ENCODE results near the gene ICAM2. TPM values are rescaled to one million over a fixed set of nuclear protein-coding genes. Genes with fewer than 3 reads are reported as not detected.

The ICAM2 gene
- total and polyA plus RNA-seq, 2 experiments from 2014 or later = 0.97 to 1.3 TPM

DNA sequence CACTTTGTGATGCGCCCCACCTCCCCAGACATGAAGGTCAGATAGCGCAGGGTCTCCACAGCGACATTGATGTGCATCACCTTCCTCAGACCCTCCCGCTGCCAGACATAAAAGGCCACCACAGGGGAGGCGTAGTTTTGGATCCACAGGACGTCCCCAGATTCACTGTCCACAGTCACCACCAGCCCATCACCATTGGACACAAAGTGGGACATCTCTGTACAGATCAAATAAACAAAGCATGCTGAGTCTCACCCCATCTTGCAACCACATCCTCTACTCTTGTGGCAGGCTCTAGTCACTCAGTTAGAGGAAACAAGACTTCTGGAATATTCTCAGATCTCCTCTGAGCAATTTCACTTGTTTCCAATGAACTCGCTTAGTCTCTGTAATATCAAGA lies 46.3 kb upstream of the ICAM2 start:
- H3K4me3 ChIP-seq = no peak overlapping the region
- no peak overlapping the region for H3K27ac ChIP-seq
- no peak for DNase-seq
- no peaks in the 10 kb centered on the region for H3K79me2 ChIP-seq (ENCODE audit: insufficient read depth)
- peaks cover 40% of the 10 kb centered on the region for H3K36me3 ChIP-seq (ENCODE audit: low read depth)
- H4K20me1 ChIP-seq (ENCODE audit: insufficient read depth) = no peaks in the 10 kb centered on the region
- H3K9me2 ChIP-seq (ENCODE audit: insufficient read depth) = no peaks in the 10 kb centered on the region
- no peaks in the 10 kb centered on the region for H3K9me3 ChIP-seq (ENCODE audit: low read depth)
- H2AFZ ChIP-seq = no peak overlapping the region
- WGBS, 2 experiments (ENCODE audit: low coverage in 1 of 2, low lambda C conversion rate in 2 of 2, missing lambda C conversion rate in 2 of 2) = 90 to 92% methylated on average over 7 of the region's 7 CpGs
- 0 out of 2 replicates have a peak, but pooled peaks cover 7% of the 10 kb centered on the region for H3F3A ChIP-seq (ENCODE audit: insufficient read depth)
- H3K9ac ChIP-seq = no peak overlapping the region
- no peak for TF ChIP-seq EZH2 (IDR thresholded peaks at IDR 0.05; ENCODE audit: insufficient read depth, poor library complexity, severe bottlenecking)
- TF ChIP-seq EZH2phosphoT487 (IDR thresholded peaks at IDR 0.05; ENCODE audit: insufficient read depth, low read depth) = no peak
- H3K4me1 ChIP-seq (ENCODE audit: insufficient read depth) = no peaks in the 10 kb centered on the region
- H3K27me3 ChIP-seq (replicated peaks; ENCODE audit: insufficient read depth) = no peaks in the 10 kb centered on the region
- no peak overlapping the region for H3K4me2 ChIP-seq (ENCODE audit: unreplicated experiment)
- in situ Hi-C loops (cut with MboI) = no loop called here

DNA sequence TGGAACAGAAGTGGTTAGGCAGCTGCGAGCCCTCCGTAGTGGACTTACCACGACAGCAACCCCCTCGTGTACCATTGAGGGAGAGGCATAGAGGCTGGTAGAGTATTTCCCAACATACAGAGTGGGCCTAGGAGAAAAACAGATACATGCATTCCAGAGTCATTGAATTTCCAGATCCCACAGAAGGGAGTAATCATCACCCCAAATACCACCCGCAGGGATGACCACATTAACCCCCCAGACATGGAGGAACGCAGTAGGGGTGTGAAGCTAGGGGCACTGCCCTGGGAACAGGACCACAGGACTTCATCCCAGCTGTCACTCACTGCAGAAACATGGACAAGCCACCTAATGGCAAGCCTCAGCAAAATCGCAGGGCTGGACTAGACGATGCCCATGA lies 44.7 kb upstream of the ICAM2 start:
- 95 to 96% methylated on average over 8 of the region's 8 CpGs for WGBS, 2 experiments (ENCODE audit: low coverage in 1 of 2, low lambda C conversion rate in 2 of 2, missing lambda C conversion rate in 2 of 2)
- Histone ChIP-seq H3F3A (ENCODE audit: insufficient read depth) (0 out of 2 replicates have a peak, but pooled peaks cover 7% of the 10 kb centered on the region), H2AFZ (no peak overlapping the region), H3K4me1 (ENCODE audit: insufficient read depth) (no peaks in the 10 kb centered on the region), H3K27me3 (replicated peaks; ENCODE audit: insufficient read depth) (no peaks in the 10 kb centered on the region), H3K4me3 (no peak overlapping the region), H3K79me2 (ENCODE audit: insufficient read depth) (no peaks in the 10 kb centered on the region), H3K9ac (no peak overlapping the region), H3K9me2 (ENCODE audit: insufficient read depth) (no peaks in the 10 kb centered on the region), H4K20me1 (ENCODE audit: insufficient read depth) (no peaks in the 10 kb centered on the region), H3K27ac (no peak overlapping the region), H3K4me2 (ENCODE audit: unreplicated experiment) (no peak overlapping the region), H3K9me3 (ENCODE audit: low read depth) (no peaks in the 10 kb centered on the region), H3K36me3 (ENCODE audit: low read depth) (peaks cover 26% of the 10 kb centered on the region)
- TF ChIP-seq EZH2phosphoT487 (IDR thresholded peaks at IDR 0.05; ENCODE audit: insufficient read depth, low read depth) (no peak), EZH2 (IDR thresholded peaks at IDR 0.05; ENCODE audit: insufficient read depth, poor library complexity, severe bottlenecking) (no peak)
- in situ Hi-C loops (cut with MboI) = no loop called here
- DNase-seq = no peak

DNA sequence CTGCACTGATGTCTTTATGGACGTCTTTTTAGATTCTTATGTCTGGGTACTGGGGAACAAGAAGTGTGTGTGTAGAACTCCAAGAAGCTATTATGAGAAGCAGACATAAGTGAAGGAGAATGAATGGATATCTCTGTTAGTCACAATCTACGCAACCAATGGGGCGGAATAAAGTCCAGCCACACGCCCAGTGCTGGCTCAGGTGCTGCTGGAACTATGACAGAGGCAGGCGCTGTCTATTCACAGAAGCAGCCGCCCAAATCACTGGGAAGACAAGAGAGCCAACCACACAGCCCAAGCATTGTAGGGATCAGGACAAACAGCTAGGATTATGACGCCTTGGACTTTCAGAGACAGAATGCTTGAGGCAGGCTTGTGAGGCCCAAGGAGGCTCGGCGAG lies 43.9 kb upstream of the ICAM2 start:
- 97 to 98% methylated on average over 9 of the region's 9 CpGs for WGBS, 2 experiments (ENCODE audit: low coverage in 1 of 2, low lambda C conversion rate in 2 of 2, missing lambda C conversion rate in 2 of 2)
- no peaks in the 10 kb centered on the region for H3K79me2 ChIP-seq (ENCODE audit: insufficient read depth)
- H3K4me3 ChIP-seq = no peak overlapping the region
- DNase-seq = no peak
- H3K9me2 ChIP-seq (ENCODE audit: insufficient read depth) = no peaks in the 10 kb centered on the region
- no peaks in the 10 kb centered on the region for H4K20me1 ChIP-seq (ENCODE audit: insufficient read depth)
- H3K27me3 ChIP-seq (replicated peaks; ENCODE audit: insufficient read depth) = no peaks in the 10 kb centered on the region
- H3K27ac ChIP-seq = no peak overlapping the region
- H2AFZ ChIP-seq = no peak overlapping the region
- in situ Hi-C loops (cut with MboI) = no loop called here
- H3K36me3 ChIP-seq (ENCODE audit: low read depth) = peaks cover 17% of the 10 kb centered on the region
- no peaks in the 10 kb centered on the region for H3K4me1 ChIP-seq (ENCODE audit: insufficient read depth)
- H3F3A ChIP-seq (ENCODE audit: insufficient read depth) = 0 out of 2 replicates have a peak, but pooled peaks cover 7% of the 10 kb centered on the region
- H3K4me2 ChIP-seq (ENCODE audit: unreplicated experiment) = no peak overlapping the region
- H3K9me3 ChIP-seq (ENCODE audit: low read depth) = no peaks in the 10 kb centered on the region
- H3K9ac ChIP-seq = no peak overlapping the region
- no peak for TF ChIP-seq EZH2phosphoT487 (IDR thresholded peaks at IDR 0.05; ENCODE audit: insufficient read depth, low read depth)
- TF ChIP-seq EZH2 (IDR thresholded peaks at IDR 0.05; ENCODE audit: insufficient read depth, poor library complexity, severe bottlenecking) = no peak

DNA sequence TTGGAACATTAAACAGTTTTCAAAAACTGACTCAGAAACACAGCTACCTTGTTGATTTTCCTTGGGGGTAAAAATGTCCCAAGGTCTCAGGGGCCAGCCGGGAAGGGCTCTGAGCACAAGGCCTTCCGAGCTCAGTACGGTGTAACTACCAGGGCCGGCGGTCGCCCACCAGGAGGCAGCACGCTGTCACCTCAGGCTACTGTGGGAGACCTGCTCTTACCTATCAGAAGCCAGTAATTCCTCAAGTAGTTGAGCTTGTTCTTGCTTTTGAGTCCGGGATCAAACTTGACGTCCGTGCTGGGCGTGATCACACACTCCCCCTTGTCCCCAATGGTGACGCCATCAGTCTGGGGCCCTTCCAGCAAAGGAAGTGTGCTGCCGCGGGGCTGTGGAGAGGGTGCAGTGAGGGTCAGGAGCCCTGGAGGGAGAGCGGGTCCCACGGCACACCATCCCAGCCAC lies 43.4 kb upstream of the ICAM2 start:
- Histone ChIP-seq H3K4me3 (no peak overlapping the region), H4K20me1 (ENCODE audit: insufficient read depth) (no peaks in the 10 kb centered on the region), H2AFZ (no peak overlapping the region), H3K79me2 (ENCODE audit: insufficient read depth) (no peaks in the 10 kb centered on the region), H3K9ac (no peak overlapping the region), H3K4me2 (ENCODE audit: unreplicated experiment) (no peak overlapping the region), H3K9me3 (ENCODE audit: low read depth) (no peaks in the 10 kb centered on the region), H3K9me2 (ENCODE audit: insufficient read depth) (no peaks in the 10 kb centered on the region), H3K36me3 (ENCODE audit: low read depth) (peaks cover 14% of the 10 kb centered on the region), H3K4me1 (ENCODE audit: insufficient read depth) (no peaks in the 10 kb centered on the region), H3K27ac (no peak overlapping the region), H3K27me3 (replicated peaks; ENCODE audit: insufficient read depth) (no peaks in the 10 kb centered on the region), H3F3A (ENCODE audit: insufficient read depth) (0 out of 2 replicates have a peak, but pooled peaks cover 7% of the 10 kb centered on the region)
- peak; percentile 24 for DNase-seq
- no peak for TF ChIP-seq EZH2phosphoT487 (IDR thresholded peaks at IDR 0.05; ENCODE audit: insufficient read depth, low read depth)
- no peak for TF ChIP-seq EZH2 (IDR thresholded peaks at IDR 0.05; ENCODE audit: insufficient read depth, poor library complexity, severe bottlenecking)
- WGBS, 2 experiments (ENCODE audit: low coverage in 1 of 2, low lambda C conversion rate in 2 of 2, missing lambda C conversion rate in 2 of 2) = 88 to 90% methylated on average over 16 of the region's 16 CpGs
- in situ Hi-C loops (cut with MboI) = no loop called here

DNA sequence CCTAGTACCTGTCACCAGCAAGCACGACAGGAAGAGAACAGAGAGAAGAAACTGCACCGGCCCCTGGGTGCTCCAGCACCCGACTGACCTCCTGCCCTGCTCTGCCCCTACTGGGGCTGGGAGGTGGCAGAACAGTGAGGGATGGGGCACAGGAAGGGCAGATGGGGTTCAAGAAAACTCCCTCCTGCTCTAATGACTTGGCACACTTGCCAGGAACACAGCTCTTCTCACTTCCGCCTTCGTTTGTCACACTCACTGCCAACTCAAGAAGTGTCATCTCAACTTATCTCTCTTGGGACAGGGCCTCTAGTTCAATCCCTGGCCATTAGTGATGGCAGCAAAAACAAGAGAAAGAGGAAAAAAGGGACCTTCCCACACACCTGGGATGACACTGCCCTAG lies 42.7 kb upstream of the ICAM2 start:
- TF ChIP-seq EZH2phosphoT487 (IDR thresholded peaks at IDR 0.05; ENCODE audit: insufficient read depth, low read depth) (no peak), EZH2 (IDR thresholded peaks at IDR 0.05; ENCODE audit: insufficient read depth, poor library complexity, severe bottlenecking) (no peak)

More for the DNA sequence above, 42.7 kb upstream of the ICAM2 start:
- no peak overlapping the region for H3K4me2 ChIP-seq (ENCODE audit: unreplicated experiment)
- no peaks in the 10 kb centered on the region for H3K27me3 ChIP-seq (replicated peaks; ENCODE audit: insufficient read depth)
- H2AFZ ChIP-seq = no peak overlapping the region
- H3K9me2 ChIP-seq (ENCODE audit: insufficient read depth) = no peaks in the 10 kb centered on the region
- no peak overlapping the region for H3K27ac ChIP-seq
- H3F3A ChIP-seq (ENCODE audit: insufficient read depth) = 0 out of 2 replicates have a peak, but pooled peaks cover 7% of the 10 kb centered on the region
- no peaks in the 10 kb centered on the region for H4K20me1 ChIP-seq (ENCODE audit: insufficient read depth)
- in situ Hi-C loops (cut with MboI) = no loop called here
- H3K79me2 ChIP-seq (ENCODE audit: insufficient read depth) = no peaks in the 10 kb centered on the region
- WGBS, 2 experiments (ENCODE audit: low coverage in 1 of 2, low lambda C conversion rate in 2 of 2, missing lambda C conversion rate in 2 of 2) = 80 to 87% methylated on average over 5 of the region's 5 CpGs
- no peak overlapping the region for H3K4me3 ChIP-seq
- DNase-seq = no peak
- H3K9ac ChIP-seq = no peak overlapping the region
- H3K4me1 ChIP-seq (ENCODE audit: insufficient read depth) = no peaks in the 10 kb centered on the region
- H3K36me3 ChIP-seq (ENCODE audit: low read depth) = peaks cover 15% of the 10 kb centered on the region; the same call in 1 of the 2 replicates
- H3K9me3 ChIP-seq (ENCODE audit: low read depth) = no peaks in the 10 kb centered on the region
